HG02970 (cell line): ENCODE data around the gene EXO1.
"Not testable (repeated sequence)": the region's sequence is repeated elsewhere in the genome, so short reads cannot be mapped to it uniquely, and the experiment has no call there.

ENCODE experiments used
- ATAC-seq: cut with Tn5 transposase; IDR thresholded peaks from one replicate; pipeline ENCODE4 v1.9.1; 2021; ENCODE audit warnings: mild to moderate bottlenecking, moderate library complexity, moderate number of reproducible peaks; ENCODE audit not compliant: unreplicated experiment, low FRiP score

Gene EXO1

DNA sequence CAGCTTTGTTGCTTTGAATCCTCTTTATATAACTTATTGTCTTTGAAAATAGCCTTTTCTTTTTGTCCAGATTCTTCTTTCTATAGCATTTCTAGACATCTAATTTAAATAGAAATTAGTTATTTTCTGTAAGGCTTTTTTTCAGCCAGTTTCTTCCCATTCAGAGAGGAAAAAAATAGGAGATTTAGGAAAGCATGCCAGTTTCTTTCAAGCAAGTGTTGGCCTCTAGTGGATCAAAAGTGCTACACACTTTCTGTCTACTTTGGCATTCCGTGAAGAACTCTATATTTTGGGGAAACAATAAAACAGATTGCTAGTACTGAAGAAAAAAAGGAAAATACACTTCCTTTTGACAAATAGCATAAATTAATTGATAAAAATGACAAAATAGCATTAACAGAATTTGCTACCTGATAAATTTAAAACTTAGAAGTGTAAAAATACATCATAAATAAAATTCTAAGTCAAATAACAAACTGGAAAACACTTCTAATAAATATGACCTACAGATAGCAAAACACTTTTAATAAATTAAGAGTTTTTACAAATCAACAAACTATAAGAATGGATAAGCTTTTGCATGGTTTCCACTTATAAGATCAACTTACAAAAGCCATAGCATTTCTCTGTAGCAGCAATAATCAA, 13.1 kb upstream of the EXO1 start:
- no peak for ATAC-seq

- ATAC-seq = no peak
These were observed 11.1 kb upstream of the EXO1 start for GRCh38 chr1:241836941-241837340.

- no peak for ATAC-seq
These were observed 10.6 kb upstream of the EXO1 start for GRCh38 chr1:241837416-241837815.

DNA sequence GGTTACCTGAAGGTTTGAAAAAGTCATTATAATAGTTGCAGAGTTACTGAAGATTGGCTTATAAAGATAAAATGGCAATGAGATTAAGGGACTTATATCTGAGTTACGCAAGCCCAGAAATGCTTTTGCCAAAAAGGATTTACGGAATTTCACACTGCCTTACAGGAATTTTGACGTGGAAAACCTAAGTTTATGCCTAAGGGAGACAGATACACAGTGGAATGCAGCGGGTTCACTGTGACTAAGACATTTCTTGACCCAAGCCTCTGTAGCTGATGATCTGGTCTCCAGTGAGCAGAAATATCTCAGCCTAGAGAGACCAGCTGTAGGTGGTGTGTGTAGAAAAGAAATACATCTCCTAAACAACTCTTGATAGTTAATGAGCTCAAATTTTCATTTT, 10.1 kb upstream of the EXO1 start:
- ATAC-seq = no peak

GRCh38 chr1:241838897-241839296, 9.1 kb upstream of the EXO1 start:
- ATAC-seq = no peak

- no peak for ATAC-seq
These were observed 8.5 kb upstream of the EXO1 start for GRCh38 chr1:241839369-241839979.

- ATAC-seq = no peak
These were observed 7.8 kb upstream of the EXO1 start for GRCh38 chr1:241840164-241840563.

- no peak for ATAC-seq
These were observed 6.3 kb upstream of the EXO1 start for GRCh38 chr1:241841691-241842090.

- ATAC-seq = no peak
These were observed 5.4 kb upstream of the EXO1 start for GRCh38 chr1:241842565-241842964.

- ATAC-seq = no peak
These were observed 3.4 kb upstream of the EXO1 start for GRCh38 chr1:241844593-241844992.

DNA sequence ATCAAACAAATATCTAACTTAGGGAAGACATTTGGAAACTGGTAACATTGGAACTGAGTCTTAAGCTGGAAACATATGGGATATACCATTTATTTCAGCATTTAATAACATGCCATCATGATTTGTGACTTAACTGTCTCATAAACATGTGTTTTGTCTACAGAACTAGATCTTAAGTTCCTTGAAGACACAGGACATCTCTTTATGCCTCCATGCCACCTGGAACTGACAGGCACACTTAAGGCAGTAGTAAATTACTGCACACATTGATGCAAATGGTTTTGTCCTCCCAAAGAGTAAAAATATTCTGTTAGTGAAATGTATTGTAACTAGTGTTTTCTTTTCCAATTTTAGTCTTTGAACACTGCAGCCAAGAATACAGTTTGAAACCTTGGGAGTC, 1.6 kb upstream of the EXO1 start:
- no peak for ATAC-seq

DNA sequence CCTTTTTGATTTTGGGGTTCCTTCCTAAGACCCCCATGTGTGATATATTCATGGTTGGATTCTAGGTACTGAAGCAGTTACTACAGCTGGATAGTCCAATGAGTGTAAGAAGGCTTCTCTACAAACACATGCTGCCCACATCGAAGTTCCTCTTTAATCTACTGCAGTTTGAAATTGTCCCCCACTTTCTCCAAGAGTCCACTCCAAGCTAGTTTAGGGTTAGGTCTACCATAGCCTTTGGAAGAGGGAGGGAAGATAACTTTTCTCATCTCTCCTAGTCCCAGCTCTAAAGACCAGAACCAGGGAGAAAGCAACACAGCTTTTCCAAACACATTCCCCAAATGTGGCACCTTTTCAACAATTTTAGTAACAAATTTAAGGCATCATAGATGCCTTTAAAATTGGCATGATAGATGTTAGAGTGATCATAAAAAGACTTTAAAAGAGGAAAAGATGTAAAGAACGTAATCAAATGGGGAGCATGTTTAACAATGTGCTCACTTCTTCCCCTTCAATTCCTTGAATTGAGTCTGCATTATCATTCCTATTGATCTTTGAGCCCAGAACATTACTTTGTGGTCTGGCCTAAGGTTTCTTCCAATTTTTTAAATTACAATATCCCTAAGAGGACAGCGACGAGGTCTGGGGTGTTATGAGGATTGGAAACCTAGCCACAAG, 1.0 kb upstream of the EXO1 start:
- no peak for ATAC-seq

- no peak for ATAC-seq
These were observed 536 bp upstream of the EXO1 start for GRCh38 chr1:241847540-241847795.

- no peak for ATAC-seq
These were observed 811 bp downstream of the EXO1 start for GRCh38 chr1:241848686-241849344.

DNA sequence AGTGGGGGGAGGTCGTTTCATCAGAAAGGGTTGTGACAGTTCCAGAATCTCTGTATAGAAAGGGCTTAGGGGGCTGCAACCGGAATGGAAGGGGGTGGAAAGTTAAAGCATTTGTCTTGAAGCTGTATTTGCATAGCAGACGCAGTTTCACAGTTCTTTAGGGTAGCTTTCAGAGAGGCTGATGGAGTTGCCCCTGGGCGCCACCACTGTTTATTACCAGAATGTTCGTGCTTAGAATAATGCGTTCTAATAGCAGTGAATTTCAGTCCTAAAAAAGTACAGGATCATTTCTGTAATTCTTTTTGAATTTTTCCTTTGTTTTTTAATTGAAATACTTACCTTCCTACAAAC, 1.3 kb downstream of the EXO1 start:
- ATAC-seq = no peak

DNA sequence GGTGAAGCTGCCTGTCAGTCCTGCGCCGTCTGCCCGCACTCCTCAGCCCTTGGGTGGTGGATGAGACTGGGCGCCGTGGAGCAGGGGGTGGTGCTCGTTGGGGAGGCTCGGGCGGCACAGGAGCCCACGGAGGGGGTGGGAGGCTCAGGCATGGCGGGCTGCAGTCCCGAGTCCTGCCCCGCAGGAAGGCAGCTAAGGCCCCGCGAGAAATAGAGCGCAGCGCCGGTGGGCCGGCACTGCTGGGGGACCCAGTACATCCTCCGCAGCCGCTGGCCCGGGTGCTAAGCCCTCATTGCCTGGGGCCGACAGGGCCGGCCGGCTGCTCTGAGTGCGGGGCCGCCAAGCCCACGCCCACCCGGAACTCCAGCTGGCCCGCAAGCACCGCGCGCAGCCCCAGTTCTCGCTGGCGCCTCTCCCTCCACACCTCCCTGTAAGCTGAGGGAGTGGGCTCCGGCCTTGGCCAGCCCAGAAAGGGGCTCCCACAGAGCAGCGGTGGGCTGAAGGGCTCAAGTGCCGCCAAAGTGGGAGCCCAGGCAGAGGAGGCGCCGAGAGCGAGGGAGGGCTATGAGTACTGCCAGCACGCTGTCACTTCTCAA, 7.6 kb downstream of the EXO1 start:
- ATAC-seq = not testable (repeated sequence)

DNA sequence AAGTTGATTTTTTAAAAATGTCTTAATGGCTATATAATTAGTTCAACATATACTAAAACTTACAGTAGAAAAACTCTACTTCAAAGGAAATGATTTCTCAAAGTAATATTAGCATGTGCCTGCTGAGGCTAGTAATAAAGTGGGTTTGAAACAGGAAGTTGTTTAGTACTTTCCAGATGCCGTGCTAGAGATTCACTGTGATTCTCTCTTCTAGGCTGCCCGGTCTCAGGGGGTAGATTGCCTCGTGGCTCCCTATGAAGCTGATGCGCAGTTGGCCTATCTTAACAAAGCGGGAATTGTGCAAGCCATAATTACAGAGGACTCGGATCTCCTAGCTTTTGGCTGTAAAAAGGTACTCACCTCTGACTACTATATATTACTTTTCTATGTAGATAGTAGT, 9.1 kb downstream of the EXO1 start:
- peak; percentile 58 for ATAC-seq

DNA sequence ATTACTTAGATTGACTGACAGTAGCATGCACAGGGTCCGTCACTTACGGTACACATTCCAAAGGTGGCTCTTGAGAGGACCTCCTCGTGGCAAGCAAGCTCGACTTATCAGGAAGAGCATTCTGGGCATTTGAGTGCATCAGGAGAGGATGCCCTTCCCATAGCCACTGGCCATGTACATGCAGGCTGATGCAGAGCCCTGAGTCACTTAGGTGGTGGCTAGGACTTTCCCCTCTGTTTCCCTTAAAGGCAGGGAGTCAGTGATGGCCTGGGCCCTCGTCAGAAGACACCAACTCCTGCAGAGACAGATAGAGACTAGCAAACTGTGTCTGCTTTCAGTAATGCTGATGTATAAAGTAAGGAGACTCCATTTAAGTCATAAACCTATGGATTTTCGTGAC, 12.9 kb downstream of the EXO1 start:
- ATAC-seq = no peak

DNA sequence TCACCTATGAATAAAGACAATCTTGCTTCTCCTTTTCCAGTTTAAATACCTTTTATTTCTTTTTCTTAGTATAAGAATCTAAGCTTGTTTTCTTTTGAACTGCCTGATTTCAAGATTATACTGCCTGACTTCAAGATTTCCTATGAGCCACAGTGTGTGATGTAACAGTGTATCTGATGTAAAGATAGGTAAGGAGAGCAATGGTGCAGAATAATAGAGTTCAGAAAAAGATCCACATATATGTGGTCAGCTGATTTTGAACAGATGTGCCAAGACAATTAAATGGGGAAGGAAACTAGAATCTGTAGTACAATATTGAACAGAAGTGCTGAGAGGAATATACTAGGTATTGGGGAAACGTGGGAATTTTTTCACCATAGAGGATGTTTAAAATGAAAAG, 21.0 kb downstream of the EXO1 start:
- ATAC-seq = no peak

DNA sequence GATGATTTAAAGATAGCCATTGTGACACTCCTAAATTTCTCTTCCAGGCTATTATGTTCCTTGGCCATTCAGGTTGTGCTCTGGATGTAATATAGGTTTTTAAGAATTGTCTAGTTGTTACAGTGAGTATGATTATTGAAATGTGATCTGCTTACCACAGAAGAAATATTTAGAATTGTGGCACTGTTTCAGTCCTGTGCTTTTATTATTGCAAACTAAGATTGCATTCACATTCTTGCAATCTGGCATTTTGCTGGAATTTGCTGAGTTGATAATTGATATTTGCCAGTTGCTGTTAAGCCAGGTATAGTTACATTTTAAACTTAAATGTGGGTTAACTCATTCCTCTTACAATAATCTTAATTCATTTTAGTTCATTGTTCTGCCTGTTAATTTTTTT, 22.3 kb downstream of the EXO1 start:
- no peak for ATAC-seq

DNA sequence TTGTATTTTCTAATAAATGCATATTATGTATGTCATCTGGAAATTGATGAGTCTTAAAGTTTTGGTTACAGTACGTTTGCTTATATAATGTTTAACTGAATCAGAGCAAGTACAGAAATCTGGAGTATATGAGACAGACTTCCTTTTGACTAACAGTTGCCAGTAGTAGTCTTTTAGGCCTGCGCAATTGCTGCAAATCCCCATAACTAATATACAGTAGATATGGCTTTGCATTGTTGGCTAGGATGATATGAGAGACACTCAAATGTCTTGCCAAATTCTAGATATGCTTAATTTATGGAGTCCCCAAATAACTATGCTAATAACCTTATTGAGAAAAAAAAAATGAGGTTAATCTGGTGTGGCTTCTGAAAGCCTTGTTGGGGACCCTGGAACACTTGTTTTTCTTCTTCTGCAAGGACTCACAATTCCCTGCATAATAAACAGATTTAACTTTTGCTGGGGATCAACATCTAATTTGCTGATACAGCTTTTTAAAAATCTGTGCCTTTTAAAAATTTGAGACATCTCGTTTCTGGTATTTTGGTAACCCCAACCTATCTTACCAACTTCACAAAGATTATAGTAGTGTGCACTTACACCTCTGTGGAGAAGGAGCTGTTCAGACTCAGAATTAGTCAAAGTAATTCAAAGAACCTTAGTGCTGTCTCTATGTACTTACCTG, 22.9 kb downstream of the EXO1 start:
- no peak for ATAC-seq
